ENCODE results near the gene APOBEC3G. TPM values are rescaled to one million over a fixed set of nuclear protein-coding genes. Genes with fewer than 3 reads are reported as not detected.

APOBEC3G gene
- total and polyA plus RNA-seq, 2 of the 13 experiments (the other 11 are each of a cell fraction or from before 2014, with no cell fraction given) = 3.2 to 4.1 TPM

DNA sequence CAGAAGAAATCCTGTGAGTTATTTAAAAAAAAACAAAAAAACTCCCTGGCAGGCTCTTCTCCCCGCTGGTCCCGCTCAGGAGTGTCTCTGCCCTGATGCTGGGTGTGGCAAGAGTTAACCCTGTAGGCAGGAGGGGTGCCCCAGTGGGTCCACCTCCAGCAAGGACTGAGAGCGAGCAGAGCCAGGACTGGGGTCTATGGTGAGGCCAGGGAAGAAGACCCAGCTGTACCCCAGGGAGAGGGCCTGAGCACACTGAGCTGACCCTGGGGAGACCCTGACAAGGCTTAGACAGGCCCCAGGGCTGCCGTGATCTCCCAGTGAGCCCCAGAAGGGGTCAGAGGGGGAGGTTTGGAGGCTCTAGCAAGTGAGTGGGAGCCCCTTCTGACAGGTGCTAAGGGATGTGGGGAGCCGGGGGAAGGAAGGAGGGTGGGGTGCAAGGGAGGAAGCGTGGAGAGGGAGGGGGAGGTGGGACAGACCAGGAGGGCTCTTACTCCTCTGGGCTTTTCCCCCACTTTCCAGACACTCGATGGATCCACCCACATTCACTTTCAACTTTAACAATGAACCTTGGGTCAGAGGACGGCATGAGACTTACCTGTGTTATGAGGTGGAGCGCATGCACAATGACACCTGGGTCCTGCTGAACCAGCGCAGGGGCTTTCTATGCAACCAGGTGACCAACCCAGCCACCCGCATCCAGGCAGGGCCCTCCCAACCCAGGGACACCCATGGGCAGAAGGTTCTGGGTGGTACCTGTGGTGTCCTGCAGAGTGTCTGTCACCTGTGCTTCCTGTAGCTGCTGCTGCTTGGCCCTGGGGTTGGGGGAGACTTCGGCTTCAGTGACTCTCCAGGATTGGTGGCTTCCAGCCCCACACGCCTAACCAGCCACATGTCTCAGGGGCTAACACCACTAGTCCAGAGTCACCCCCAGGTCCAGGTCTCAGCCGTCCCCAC is 6.4 kb downstream of the APOBEC3G start:
- Histone ChIP-seq H3K9me3 (ENCODE audit: low read length) (no peaks in the 10 kb centered on the region), H3K9ac (ENCODE audit: insufficient read depth, low read depth, low read length) (no peak overlapping the region), H3K36me3 (replicated peaks in 1 of 2; ENCODE audit: control insufficient read depth in 1 of 2, insufficient read depth in 2 of 2, low read length in 2 of 2) (no peaks in the 10 kb centered on the region), H3K4me1 (ENCODE audit: insufficient read depth, low read length) (no peaks in the 10 kb centered on the region), H2AFZ (ENCODE audit: low read length) (no peak overlapping the region), H3K27me3 (ENCODE audit: control insufficient read depth in 1 of 2, insufficient read depth in 2 of 2, low read length in 2 of 2) (peaks cover 0 to 5% of the 10 kb centered on the region in 2 experiments; a peak in 2 of 5 replicates), H4K20me1 (ENCODE audit: insufficient read depth, low read length) (no peaks in the 10 kb centered on the region), H3K79me2 (ENCODE audit: insufficient read depth, low read length) (no peaks in the 10 kb centered on the region), H3K4me2 (ENCODE audit: low read depth, low read length) (no peak overlapping the region), H3K4me3 (replicated peaks in 1 of 3; ENCODE audit: insufficient read depth in 1 of 3, low read depth in 2 of 3, low read length in 3 of 3) (no peak overlapping the region), H3K27ac (ENCODE audit: extremely low read length, insufficient read depth, low read length) (no peak overlapping the region)
- no peak for FAIRE-seq
- ATAC-seq = no peak
- POLR2A ChIA-PET = no interaction called here
- TF ChIP-seq, protein P1, sequence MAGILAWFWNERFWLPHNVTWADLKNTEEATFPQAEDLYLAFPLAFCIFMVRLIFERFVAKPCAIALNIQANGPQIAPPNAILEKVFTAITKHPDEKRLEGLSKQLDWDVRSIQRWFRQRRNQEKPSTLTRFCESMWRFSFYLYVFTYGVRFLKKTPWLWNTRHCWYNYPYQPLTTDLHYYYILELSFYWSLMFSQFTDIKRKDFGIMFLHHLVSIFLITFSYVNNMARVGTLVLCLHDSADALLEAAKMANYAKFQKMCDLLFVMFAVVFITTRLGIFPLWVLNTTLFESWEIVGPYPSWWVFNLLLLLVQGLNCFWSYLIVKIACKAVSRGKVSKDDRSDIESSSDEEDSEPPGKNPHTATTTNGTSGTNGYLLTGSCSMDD (CRISPR knock-in tag; IDR thresholded peaks at IDR 0.05) = no peak
- TF ChIP-seq GPN1 (CRISPR knock-in tag; IDR thresholded peaks at IDR 0.05; ENCODE audit: borderline replicate concordance) (no peak), ZSCAN12 (CRISPR knock-in tag; IDR thresholded peaks at IDR 0.05) (no peak), ZNF329 (CRISPR knock-in tag; IDR thresholded peaks at IDR 0.05; ENCODE audit: low read depth) (no peak), ZNF550 (CRISPR knock-in tag; IDR thresholded peaks at IDR 0.05; ENCODE audit: borderline replicate concordance) (no peak), NFATC3 (CRISPR knock-in tag; IDR thresholded peaks at IDR 0.05) (no peak), MAF1 (CRISPR knock-in tag; IDR thresholded peaks at IDR 0.05; ENCODE audit: borderline replicate concordance) (no peak), ZNF678 (CRISPR knock-in tag; IDR thresholded peaks at IDR 0.05) (no peak), ZBTB1 (CRISPR knock-in tag; IDR thresholded peaks at IDR 0.05; ENCODE audit: borderline replicate concordance) (no peak), SRSF9 (IDR thresholded peaks at IDR 0.05; ENCODE audit: borderline replicate concordance, insufficient read depth, low read depth, low read length, poor library complexity, severe bottlenecking) (no peak), PTBP1 (IDR thresholded peaks at IDR 0.05; ENCODE audit: low read depth, low read length, poor library complexity, severe bottlenecking) (no peak), MBNL3 (CRISPR knock-in tag; conservative IDR thresholded peaks at IDR 0.05) (no peak), ZIK1 (CRISPR knock-in tag; IDR thresholded peaks at IDR 0.05; ENCODE audit: borderline replicate concordance, low read depth) (no peak), ZNF83 (CRISPR knock-in tag; IDR thresholded peaks at IDR 0.05; ENCODE audit: borderline replicate concordance) (no peak), BHLHE40 (IDR thresholded peaks at IDR 0.05; ENCODE audit: low read length) (no peak)
- TF ChIP-seq, protein P2, sequence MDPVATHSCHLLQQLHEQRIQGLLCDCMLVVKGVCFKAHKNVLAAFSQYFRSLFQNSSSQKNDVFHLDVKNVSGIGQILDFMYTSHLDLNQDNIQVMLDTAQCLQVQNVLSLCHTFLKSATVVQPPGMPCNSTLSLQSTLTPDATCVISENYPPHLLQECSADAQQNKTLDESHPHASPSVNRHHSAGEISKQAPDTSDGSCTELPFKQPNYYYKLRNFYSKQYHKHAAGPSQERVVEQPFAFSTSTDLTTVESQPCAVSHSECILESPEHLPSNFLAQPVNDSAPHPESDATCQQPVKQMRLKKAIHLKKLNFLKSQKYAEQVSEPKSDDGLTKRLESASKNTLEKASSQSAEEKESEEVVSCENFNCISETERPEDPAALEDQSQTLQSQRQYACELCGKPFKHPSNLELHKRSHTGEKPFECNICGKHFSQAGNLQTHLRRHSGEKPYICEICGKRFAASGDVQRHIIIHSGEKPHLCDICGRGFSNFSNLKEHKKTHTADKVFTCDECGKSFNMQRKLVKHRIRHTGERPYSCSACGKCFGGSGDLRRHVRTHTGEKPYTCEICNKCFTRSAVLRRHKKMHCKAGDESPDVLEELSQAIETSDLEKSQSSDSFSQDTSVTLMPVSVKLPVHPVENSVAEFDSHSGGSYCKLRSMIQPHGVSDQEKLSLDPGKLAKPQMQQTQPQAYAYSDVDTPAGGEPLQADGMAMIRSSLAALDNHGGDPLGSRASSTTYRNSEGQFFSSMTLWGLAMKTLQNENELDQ (CRISPR knock-in tag; IDR thresholded peaks at IDR 0.05; ENCODE audit: borderline replicate concordance) = no peak
- TF ChIP-seq, protein P3, sequence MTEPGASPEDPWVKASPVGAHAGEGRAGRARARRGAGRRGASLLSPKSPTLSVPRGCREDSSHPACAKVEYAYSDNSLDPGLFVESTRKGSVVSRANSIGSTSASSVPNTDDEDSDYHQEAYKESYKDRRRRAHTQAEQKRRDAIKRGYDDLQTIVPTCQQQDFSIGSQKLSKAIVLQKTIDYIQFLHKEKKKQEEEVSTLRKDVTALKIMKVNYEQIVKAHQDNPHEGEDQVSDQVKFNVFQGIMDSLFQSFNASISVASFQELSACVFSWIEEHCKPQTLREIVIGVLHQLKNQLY (CRISPR knock-in tag; IDR thresholded peaks at IDR 0.05) = no peak
- 55% methylated on average over 11 of the region's 14 CpGs for WGBS (ENCODE audit: low lambda C conversion rate)
- in situ Hi-C loops (cut with HindIII; ENCODE audit: extremely low pct_ligation_motif_present, low pct_unique_long_range_greater_than_20kb) = no loop called here
- no peak for DNase-seq (ENCODE audit: low spot score)
- intact Hi-C loops (cut with micrococcal nuclease; ENCODE audit: unreplicated experiment) = no loop called here
- CTCF ChIA-PET (ENCODE audit: low intra/inter-chr PET ratio, low total read pairs) = no interaction called here
- BruUV-seq (replicated peaks) = no TSS peak

Measured in HepG2 (cell line).